ENCODE measurements around the gene TMEM80. TPM values are rescaled to one million over a fixed set of nuclear protein-coding genes. Genes with fewer than 3 reads are reported as not detected.

TMEM80 gene
- total RNA-seq, 4 donors from 2014 or later = 35.6 to 65.8 (median 48.6) TPM

DNA sequence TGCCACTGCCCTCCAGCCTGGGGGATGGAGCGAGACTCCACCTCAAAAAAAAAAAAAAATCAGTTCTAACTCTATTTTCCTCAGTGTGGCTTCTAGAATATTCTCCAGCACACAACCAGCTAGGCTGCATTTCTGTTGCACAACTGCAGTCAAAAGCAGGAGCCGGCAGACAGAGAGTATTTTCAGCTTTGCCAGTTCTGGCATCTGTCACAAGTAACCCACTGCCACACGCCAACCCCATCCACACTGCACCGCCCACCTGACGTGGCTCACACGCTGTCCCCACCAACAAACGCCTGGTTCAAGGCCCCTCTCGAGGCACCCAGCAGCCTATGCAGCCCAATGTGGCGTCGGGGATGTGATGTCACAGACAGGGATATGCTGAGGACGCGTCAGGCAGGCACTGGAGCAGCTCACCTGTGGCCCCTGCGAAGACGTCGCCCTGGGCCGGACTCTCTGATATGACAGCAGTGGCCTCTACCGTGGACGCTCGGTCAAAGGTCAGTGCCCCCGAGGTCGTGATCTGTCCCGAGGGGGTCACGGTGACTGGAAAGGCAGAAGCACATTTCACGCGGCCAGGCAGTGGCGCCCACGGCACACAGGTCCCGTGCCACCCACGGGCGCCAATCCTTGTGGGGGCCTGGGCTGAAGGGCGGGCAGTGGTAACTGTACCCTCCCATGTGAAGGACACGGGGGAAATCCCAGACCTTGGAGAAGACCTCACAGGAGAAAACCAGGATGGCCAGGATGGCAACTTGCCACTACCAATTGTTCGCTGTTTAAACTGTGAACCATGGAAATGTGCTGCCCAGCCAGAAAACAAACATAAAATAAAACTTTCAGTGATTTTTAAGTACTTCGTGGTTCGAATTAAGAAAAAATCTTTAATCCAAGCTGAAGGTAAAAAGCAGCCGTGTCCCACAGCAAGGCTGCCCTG is 16.1 kb upstream of the TMEM80 start:
- Histone ChIP-seq H3K36me3 (peaks cover 0 to 92% of the 10 kb centered on the region in 2 donors), H3K4me3 (no peak overlapping the region), H3K9me3 (no peaks in the 10 kb centered on the region), H3K4me1 (no peaks in the 10 kb centered on the region), H3K27me3 (no peaks in the 10 kb centered on the region), H3K27ac (no peak overlapping the region)
- no peak for ATAC-seq
- 90% methylated on average over 3 to 7 of the region's 36 CpGs for WGBS, 2 donors (ENCODE audit: low coverage in 1 of 2)
- TF ChIP-seq POLR2A (IDR thresholded peaks at IDR 0.05) (no peak), POLR2AphosphoS5 (IDR thresholded peaks at IDR 0.05) (no peak), EP300 (IDR thresholded peaks at IDR 0.05) (no peak)
- TF ChIP-seq, protein P1, sequence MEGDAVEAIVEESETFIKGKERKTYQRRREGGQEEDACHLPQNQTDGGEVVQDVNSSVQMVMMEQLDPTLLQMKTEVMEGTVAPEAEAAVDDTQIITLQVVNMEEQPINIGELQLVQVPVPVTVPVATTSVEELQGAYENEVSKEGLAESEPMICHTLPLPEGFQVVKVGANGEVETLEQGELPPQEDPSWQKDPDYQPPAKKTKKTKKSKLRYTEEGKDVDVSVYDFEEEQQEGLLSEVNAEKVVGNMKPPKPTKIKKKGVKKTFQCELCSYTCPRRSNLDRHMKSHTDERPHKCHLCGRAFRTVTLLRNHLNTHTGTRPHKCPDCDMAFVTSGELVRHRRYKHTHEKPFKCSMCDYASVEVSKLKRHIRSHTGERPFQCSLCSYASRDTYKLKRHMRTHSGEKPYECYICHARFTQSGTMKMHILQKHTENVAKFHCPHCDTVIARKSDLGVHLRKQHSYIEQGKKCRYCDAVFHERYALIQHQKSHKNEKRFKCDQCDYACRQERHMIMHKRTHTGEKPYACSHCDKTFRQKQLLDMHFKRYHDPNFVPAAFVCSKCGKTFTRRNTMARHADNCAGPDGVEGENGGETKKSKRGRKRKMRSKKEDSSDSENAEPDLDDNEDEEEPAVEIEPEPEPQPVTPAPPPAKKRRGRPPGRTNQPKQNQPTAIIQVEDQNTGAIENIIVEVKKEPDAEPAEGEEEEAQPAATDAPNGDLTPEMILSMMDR (IDR thresholded peaks at IDR 0.05) = no peak

DNA sequence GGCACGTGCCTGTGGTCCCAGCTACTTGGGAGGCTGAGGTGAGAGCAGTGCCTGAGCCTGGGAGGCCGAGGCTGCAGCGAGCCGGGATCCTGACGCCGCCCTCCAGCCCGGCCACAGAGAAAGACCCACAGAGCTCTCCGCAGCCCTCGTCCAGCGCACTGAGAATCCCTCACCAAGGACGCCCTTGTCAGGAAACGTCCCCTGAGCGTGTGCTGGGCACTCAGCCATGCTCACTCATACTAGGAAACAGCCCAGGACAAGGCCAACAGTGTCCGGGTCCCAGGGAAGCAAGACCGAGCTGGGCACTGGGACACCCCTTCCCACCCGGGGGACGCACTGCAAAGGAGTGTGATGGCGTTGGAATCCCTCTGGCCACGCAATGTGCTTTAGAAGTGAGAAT is 15.1 kb upstream of the TMEM80 start:
- Histone ChIP-seq H3K36me3 (peaks cover 0 to 92% of the 10 kb centered on the region in 2 donors), H3K4me3 (no peak overlapping the region), H3K27me3 (no peaks in the 10 kb centered on the region), H3K9me3 (no peaks in the 10 kb centered on the region), H3K27ac (no peak overlapping the region), H3K4me1 (no peaks in the 10 kb centered on the region)
- 96% methylated on average over 5 of the region's 19 CpGs; no CpG with 5 or more reads in 1 of the 2 donors for WGBS, 2 donors (ENCODE audit: low coverage in 1 of 2)
- TF ChIP-seq, protein P1 (IDR thresholded peaks at IDR 0.05) = no peak
- TF ChIP-seq POLR2AphosphoS5 (IDR thresholded peaks at IDR 0.05) (no peak), POLR2A (IDR thresholded peaks at IDR 0.05) (no peak), EP300 (IDR thresholded peaks at IDR 0.05) (no peak)
- ATAC-seq = no peak

DNA sequence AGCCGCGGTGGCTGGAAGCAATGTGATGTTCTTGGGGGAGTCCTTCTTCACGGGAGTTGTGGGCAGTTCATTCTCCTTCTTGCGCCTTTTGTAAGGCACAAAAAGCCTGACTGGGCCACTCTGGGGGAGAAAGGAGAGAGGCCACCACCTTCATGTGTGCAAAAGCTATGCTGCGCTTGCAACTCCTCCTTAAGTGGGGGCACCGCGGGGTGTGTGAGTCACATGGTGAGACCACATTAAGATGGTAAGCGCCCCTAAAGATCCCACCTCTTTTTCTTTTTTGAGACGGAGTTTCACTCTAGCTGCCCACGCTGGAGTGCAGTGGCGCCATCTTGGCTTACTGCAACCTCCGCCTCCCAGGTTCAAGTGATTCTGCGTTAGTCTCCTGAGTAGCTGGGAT is 14.6 kb upstream of the TMEM80 start:
- TF ChIP-seq POLR2AphosphoS5 (IDR thresholded peaks at IDR 0.05) (no peak), POLR2A (IDR thresholded peaks at IDR 0.05) (no peak), EP300 (IDR thresholded peaks at IDR 0.05) (no peak)
- TF ChIP-seq, protein P1 (IDR thresholded peaks at IDR 0.05) = no peak

DNA sequence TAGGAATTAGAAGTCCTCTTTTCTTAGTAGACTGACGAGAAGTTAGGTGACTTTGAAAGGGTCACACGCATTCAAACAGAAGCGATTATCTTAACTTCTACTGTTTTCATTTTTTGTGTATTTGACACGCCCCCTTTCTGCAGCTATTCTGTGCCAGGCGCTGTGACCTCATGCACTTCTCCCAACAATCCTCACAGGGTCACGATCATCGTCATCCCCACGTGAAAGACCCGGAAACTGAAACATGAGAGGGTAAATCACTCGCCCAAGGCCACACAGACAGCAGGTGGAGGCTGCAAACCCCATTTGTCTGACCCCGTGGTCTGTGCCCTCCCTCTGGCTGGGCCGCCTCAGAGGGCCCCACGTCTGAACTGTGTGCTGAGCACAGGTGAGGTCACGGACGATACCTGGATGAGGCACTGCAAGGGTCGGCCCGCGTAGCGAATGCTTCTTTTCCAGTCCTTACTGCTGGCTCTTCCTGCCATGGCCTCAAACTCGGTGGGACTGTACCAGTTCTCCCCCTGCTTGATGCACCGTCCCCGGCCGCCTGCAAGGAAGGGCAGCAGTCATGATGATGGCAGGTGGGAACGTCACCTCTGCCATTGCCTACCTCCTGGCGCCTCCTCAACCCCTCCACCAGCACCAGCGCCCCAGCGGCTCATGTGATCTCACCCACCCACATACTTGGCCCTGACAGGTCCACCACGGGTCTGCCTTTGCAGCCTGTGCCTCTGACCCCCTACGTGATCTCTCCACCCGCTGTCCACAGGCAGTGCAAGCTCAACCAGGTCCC is 9.0 kb upstream of the TMEM80 start:
- WGBS, 2 donors (ENCODE audit: low coverage in 1 of 2) = 87 to 90% methylated on average over 14 to 22 of the region's 30 CpGs
- TF ChIP-seq EP300 (IDR thresholded peaks at IDR 0.05) (no peak), POLR2A (IDR thresholded peaks at IDR 0.05) (no peak), POLR2AphosphoS5 (IDR thresholded peaks at IDR 0.05) (no peak)
- TF ChIP-seq, protein P1 (IDR thresholded peaks at IDR 0.05) = no peak
- no peak overlapping the region for H3K27ac ChIP-seq
- H3K4me3 ChIP-seq = no peak overlapping the region
- H3K4me1 ChIP-seq = no peaks in the 10 kb centered on the region
- peaks cover 0 to 94% of the 10 kb centered on the region in 2 donors for H3K36me3 ChIP-seq
- H3K27me3 ChIP-seq = no peaks in the 10 kb centered on the region
- H3K9me3 ChIP-seq = no peaks in the 10 kb centered on the region
- no peak for ATAC-seq

More for the DNA sequence above, 14.6 kb upstream of the TMEM80 start:
- WGBS, 2 donors (ENCODE audit: low coverage in 1 of 2) = 67 to 85% methylated on average over 1 to 10 of the region's 13 CpGs
- no peak for ATAC-seq
- H3K36me3 ChIP-seq = peaks cover 0 to 95% of the 10 kb centered on the region in 2 donors
- H3K27me3 ChIP-seq = no peaks in the 10 kb centered on the region
- no peaks in the 10 kb centered on the region for H3K9me3 ChIP-seq
- no peaks in the 10 kb centered on the region for H3K4me1 ChIP-seq
- H3K4me3 ChIP-seq = no peak overlapping the region
- no peak overlapping the region for H3K27ac ChIP-seq
